ENCODE measurements around the gene MAP3K13. TPM values are rescaled to one million over a fixed set of nuclear protein-coding genes. Genes with fewer than 3 reads are reported as not detected.
"Not testable (repeated sequence)": the region's sequence is repeated elsewhere in the genome, so short reads cannot be mapped to it uniquely, and the experiment has no call there.

MAP3K13 gene
- total RNA-seq, 2 donors from 2014 or later = 20.4 to 21.1 TPM

DNA sequence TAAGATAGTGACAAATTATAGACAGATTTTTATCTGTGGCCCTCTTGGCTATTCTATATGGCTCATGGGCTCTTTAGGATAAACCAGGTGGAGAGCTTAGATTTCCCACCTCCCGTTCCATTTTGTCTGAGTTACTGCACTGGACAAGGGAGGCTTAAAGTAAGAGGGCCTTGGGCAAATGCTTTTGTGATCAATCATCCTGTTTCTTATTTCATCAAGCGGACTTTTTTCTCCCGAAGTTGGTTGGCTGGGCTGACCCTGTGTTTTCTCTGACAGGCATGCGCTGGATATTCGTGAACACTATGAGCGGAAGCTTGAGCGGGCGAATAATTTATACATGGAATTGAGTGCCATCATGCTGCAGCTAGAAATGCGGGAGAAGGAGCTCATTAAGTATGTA is 102.5 kb downstream of the MAP3K13 start:
- Mint-ChIP-seq H3K36me3 (ENCODE audit: low read depth) (peaks cover 11% of the 10 kb centered on the region), H3K27ac (no peak overlapping the region), H3K4me3 (no peak overlapping the region), H3K9me3 (no peaks in the 10 kb centered on the region), H3K4me1 (peaks cover 9% of the 10 kb centered on the region), H3K27me3 (ENCODE audit: insufficient read depth) (no peaks in the 10 kb centered on the region)
- no peaks in the 10 kb centered on the region for H3K9me3 ChIP-seq (ENCODE audit: control insufficient read depth, low read length)
- H3K4me1 ChIP-seq (ENCODE audit: control insufficient read depth, insufficient read depth, low read length) = no peaks in the 10 kb centered on the region
- no peak overlapping the region for H3K9ac ChIP-seq (ENCODE audit: extremely low read depth, low read length, poor library complexity, severe bottlenecking)
- no peak for DNase-seq
- TF ChIP-seq, protein P1, sequence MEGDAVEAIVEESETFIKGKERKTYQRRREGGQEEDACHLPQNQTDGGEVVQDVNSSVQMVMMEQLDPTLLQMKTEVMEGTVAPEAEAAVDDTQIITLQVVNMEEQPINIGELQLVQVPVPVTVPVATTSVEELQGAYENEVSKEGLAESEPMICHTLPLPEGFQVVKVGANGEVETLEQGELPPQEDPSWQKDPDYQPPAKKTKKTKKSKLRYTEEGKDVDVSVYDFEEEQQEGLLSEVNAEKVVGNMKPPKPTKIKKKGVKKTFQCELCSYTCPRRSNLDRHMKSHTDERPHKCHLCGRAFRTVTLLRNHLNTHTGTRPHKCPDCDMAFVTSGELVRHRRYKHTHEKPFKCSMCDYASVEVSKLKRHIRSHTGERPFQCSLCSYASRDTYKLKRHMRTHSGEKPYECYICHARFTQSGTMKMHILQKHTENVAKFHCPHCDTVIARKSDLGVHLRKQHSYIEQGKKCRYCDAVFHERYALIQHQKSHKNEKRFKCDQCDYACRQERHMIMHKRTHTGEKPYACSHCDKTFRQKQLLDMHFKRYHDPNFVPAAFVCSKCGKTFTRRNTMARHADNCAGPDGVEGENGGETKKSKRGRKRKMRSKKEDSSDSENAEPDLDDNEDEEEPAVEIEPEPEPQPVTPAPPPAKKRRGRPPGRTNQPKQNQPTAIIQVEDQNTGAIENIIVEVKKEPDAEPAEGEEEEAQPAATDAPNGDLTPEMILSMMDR (conservative IDR thresholded peaks at IDR 0.05) = no peak
- no peaks in the 10 kb centered on the region for H3K27me3 ChIP-seq (ENCODE audit: control insufficient read depth, insufficient read depth, low read length, poor library complexity, severe bottlenecking)
- 96 to 99% methylated on average over 9 of the region's 9 CpGs for WGBS, 2 experiments (ENCODE audit: insufficient coverage in 1 of 2, insufficient read length in 1 of 2)
- no peak overlapping the region for H3K27ac ChIP-seq (ENCODE audit: low read depth, low read length)
- peaks cover 8% of the 10 kb centered on the region for H3K36me3 ChIP-seq (ENCODE audit: control insufficient read depth, insufficient read depth, low read length)
- H3K4me3 ChIP-seq (ENCODE audit: low read length) = no peak overlapping the region

DNA sequence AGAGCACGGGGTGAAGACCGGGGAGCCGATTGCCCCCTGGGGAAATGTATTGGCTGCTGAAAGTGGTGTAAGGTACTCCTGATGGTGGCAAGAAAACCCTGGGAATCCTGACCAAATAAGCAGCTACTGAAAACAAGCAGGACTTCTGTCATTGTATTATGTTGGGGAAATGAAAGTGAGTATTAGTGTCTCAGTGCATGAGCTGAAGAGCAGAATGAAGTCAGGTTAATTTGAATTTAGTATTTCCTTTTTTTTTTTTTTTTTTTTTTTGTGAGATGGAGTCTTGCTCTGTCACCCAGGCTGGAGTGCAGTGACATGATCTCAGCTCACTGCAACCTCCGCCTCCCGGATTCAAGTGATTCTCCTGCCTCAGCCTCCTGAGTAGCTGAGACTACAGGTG is 103.2 kb downstream of the MAP3K13 start:
- not testable (repeated sequence) for H3K4me1 Mint-ChIP-seq; H3K4me3 Mint-ChIP-seq; H3K27me3 ChIP-seq (ENCODE audit: control insufficient read depth, insufficient read depth, low read length, poor library complexity, severe bottlenecking); H3K36me3 ChIP-seq (ENCODE audit: control insufficient read depth, insufficient read depth, low read length); H3K9me3 Mint-ChIP-seq; H3K9me3 ChIP-seq (ENCODE audit: control insufficient read depth, low read length); DNase-seq; H3K27me3 Mint-ChIP-seq (ENCODE audit: insufficient read depth); H3K4me3 ChIP-seq (ENCODE audit: low read length); H3K9ac ChIP-seq (ENCODE audit: extremely low read depth, low read length, poor library complexity, severe bottlenecking); H3K27ac ChIP-seq (ENCODE audit: low read depth, low read length); H3K27ac Mint-ChIP-seq; H3K4me1 ChIP-seq (ENCODE audit: control insufficient read depth, insufficient read depth, low read length)
- peaks cover 11% of the 10 kb centered on the region for H3K36me3 Mint-ChIP-seq (ENCODE audit: low read depth)
- WGBS, 2 experiments (ENCODE audit: insufficient coverage in 1 of 2, insufficient read length in 1 of 2) = 90 to 93% methylated on average over 3 to 5 of the region's 5 CpGs

DNA sequence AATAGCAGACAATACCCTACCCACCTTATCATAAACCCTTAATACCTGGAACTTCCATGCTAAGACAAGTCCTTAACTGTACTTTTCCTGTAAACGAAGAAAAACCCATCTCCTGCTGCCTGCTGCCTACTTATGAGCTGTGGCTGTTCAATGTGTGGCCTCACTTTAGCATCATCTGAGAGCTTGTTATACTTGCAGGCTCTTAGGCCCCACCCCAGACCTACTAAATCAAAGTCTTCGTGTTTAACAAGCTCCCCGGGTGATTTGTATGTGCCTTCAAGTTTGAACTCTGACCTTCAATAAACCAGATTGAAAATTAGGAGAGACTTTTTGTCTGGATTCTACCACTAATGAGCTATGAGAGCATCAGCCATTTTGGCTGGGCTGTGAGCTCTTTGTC is 106.6 kb downstream of the MAP3K13 start:
- peaks cover 19% of the 10 kb centered on the region for H3K36me3 Mint-ChIP-seq (ENCODE audit: low read depth)
- WGBS, 2 experiments (ENCODE audit: insufficient coverage in 1 of 2, insufficient read length in 1 of 2) = 88 to 100% methylated on average over 1 to 3 of the region's 3 CpGs
- no peak overlapping the region for H3K9ac ChIP-seq (ENCODE audit: extremely low read depth, low read length, poor library complexity, severe bottlenecking)
- no peaks in the 10 kb centered on the region for H3K9me3 Mint-ChIP-seq
- no peak overlapping the region for H3K27ac ChIP-seq (ENCODE audit: low read depth, low read length)
- H3K4me1 Mint-ChIP-seq = peaks cover 6% of the 10 kb centered on the region
- TF ChIP-seq, protein P1 (conservative IDR thresholded peaks at IDR 0.05) = no peak
- H3K27ac Mint-ChIP-seq = no peak overlapping the region
- no peak for DNase-seq
- peaks cover 8% of the 10 kb centered on the region for H3K36me3 ChIP-seq (ENCODE audit: control insufficient read depth, insufficient read depth, low read length)
- H3K4me1 ChIP-seq (ENCODE audit: control insufficient read depth, insufficient read depth, low read length) = no peaks in the 10 kb centered on the region
- H3K4me3 Mint-ChIP-seq = no peak overlapping the region
- H3K9me3 ChIP-seq (ENCODE audit: control insufficient read depth, low read length) = no peaks in the 10 kb centered on the region
- no peaks in the 10 kb centered on the region for H3K27me3 Mint-ChIP-seq (ENCODE audit: insufficient read depth)
- H3K4me3 ChIP-seq (ENCODE audit: low read length) = no peak overlapping the region
- no peaks in the 10 kb centered on the region for H3K27me3 ChIP-seq (ENCODE audit: control insufficient read depth, insufficient read depth, low read length, poor library complexity, severe bottlenecking)

DNA sequence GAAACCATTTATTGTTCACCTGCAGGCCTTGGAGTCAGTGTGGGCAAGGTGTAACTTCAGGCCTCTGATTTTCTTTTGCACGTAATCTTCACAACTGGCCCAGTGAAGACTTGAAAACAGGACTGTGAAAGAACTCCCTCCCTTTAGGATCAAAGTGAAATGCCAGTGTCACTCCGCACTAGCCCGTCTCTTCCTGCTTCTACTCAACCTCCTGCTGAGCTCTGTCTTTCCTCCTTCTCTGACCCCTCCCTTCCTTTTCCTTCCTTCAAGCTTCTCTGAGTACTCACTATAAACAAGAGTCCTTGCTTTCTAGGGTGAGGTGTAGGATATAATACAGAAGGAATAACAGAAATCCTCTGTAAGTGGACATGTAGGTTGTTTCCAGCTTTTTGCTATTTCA is 107.4 kb downstream of the MAP3K13 start:
- Histone ChIP-seq H3K4me1 (ENCODE audit: control insufficient read depth, insufficient read depth, low read length) (no peaks in the 10 kb centered on the region), H3K9ac (ENCODE audit: extremely low read depth, low read length, poor library complexity, severe bottlenecking) (no peak overlapping the region), H3K4me3 (ENCODE audit: low read length) (no peak overlapping the region), H3K9me3 (ENCODE audit: control insufficient read depth, low read length) (no peaks in the 10 kb centered on the region), H3K36me3 (ENCODE audit: control insufficient read depth, insufficient read depth, low read length) (peaks cover 8% of the 10 kb centered on the region), H3K27ac (ENCODE audit: low read depth, low read length) (no peak overlapping the region), H3K27me3 (ENCODE audit: control insufficient read depth, insufficient read depth, low read length, poor library complexity, severe bottlenecking) (no peaks in the 10 kb centered on the region)
- DNase-seq = peak; percentile 64
- Mint-ChIP-seq H3K9me3 (no peaks in the 10 kb centered on the region), H3K4me1 (peaks cover 6% of the 10 kb centered on the region), H3K27me3 (ENCODE audit: insufficient read depth) (no peaks in the 10 kb centered on the region), H3K4me3 (no peak overlapping the region), H3K36me3 (ENCODE audit: low read depth) (peaks cover 19% of the 10 kb centered on the region), H3K27ac (no peak overlapping the region)
- WGBS, 2 experiments (ENCODE audit: insufficient coverage in 1 of 2, insufficient read length in 1 of 2) = 57 to 68% methylated on average over 1 to 3 of the region's 3 CpGs
- TF ChIP-seq, protein P1 (conservative IDR thresholded peaks at IDR 0.05) = no peak
